Cardiac muscle cell (in vitro differentiated cells and primary cell): ENCODE measurements around the gene KLHL28. TPM values are rescaled to one million over a fixed set of nuclear protein-coding genes. Genes with fewer than 3 reads are reported as not detected.
A peak's percentile ranks its signal among the peaks of the same experiment; 100 is the strongest.

ENCODE experiments used
- DNase-seq, 2 donors: peaks; one replicate each; pipeline versions ENCODE4 v3.0.0 to v3.0.0-alpha.2; 2010 to 2017; ENCODE audit warnings: low read depth in 1 of 2, low spot score in 1 of 2
- H3K27ac ChIP-seq: fragments of 200-600 bp; sonication (generic); 2 replicates; pipeline ENCODE4 v1.5.1; 2016
- H3K27me3 ChIP-seq: fragments of 200-600 bp; sonication (generic); 2 replicates; pipeline ENCODE4 v1.6.0; 2016; ENCODE audit warnings: control low read depth
- H3K36me3 ChIP-seq: fragments of 200-600 bp; sonication (generic); 2 replicates; pipeline ENCODE4 v1.5.1; 2016; ENCODE audit warnings: control low read depth
- H3K4me1 ChIP-seq: fragments of 200-600 bp; sonication (generic); 2 replicates; pipeline ENCODE4 v1.8.1; 2017; ENCODE audit warnings: low read depth, mild to moderate bottlenecking, mixed run types
- H3K4me3 ChIP-seq: fragments of 200-600 bp; sonication (generic); 2 replicates; pipeline ENCODE4 v1.5.1; 2016; ENCODE audit warnings: mild to moderate bottlenecking
- H3K9me3 ChIP-seq: fragments of 200-600 bp; sonication (generic); 2 replicates; pipeline ENCODE4 v1.5.1; 2017; ENCODE audit warnings: low read depth, mild to moderate bottlenecking, control low read depth
- CTCF ChIP-seq: IDR thresholded peaks from 2 replicates; pipeline ENCODE4 v1.5.1; 2012; ENCODE audit warnings: low read depth, mild to moderate bottlenecking, low read length
- polyA plus RNA-seq: library from polyadenylated mRNA; unstranded; fragments of >200 nt; fragmentation: Nextera tagmentation; extraction: Ambion mirVana; gene quantifications from 2 replicates; pipeline ENCODE4 v1.2.1, GENCODE V29; 2016
- total RNA-seq: library from RNA; depleted of rRNA; stranded (reverse); fragments of >200 nt; gene quantifications from 2 replicates; pipeline ENCODE4 v1.2.3, GENCODE V29; 2016

The KLHL28 gene
- total and polyA plus RNA-seq, 2 experiments from 2014 or later: 8.8 to 12.9 TPM

GRCh38 chr14:44989497-44990440 lies 28.0 kb upstream of the KLHL28 start:
- Histone ChIP-seq H3K4me1 (peaks cover 13% of the 10 kb centered on the region), H3K27me3 (no peaks in the 10 kb centered on the region), H3K27ac (peak overlapping the region; percentile 79), H3K9me3 (no peaks in the 10 kb centered on the region), H3K4me3 (no peak overlapping the region), H3K36me3 (no peaks in the 10 kb centered on the region)
- DNase-seq: no peak
- TF ChIP-seq CTCF: no peak

GRCh38 chr14:44988694-44989093 lies 26.9 kb upstream of the KLHL28 start:
- Histone ChIP-seq H3K27ac (peak overlapping the region; percentile 79), H3K4me1 (peaks cover 12% of the 10 kb centered on the region), H3K27me3 (no peaks in the 10 kb centered on the region), H3K4me3 (no peak overlapping the region), H3K9me3 (no peaks in the 10 kb centered on the region), H3K36me3 (no peaks in the 10 kb centered on the region)
- TF ChIP-seq CTCF: no peak
- DNase-seq: peak; percentile 13 to 66

- Histone ChIP-seq H3K9me3 (no peaks in the 10 kb centered on the region), H3K4me3 (no peak overlapping the region), H3K36me3 (no peaks in the 10 kb centered on the region), H3K27me3 (no peaks in the 10 kb centered on the region), H3K27ac (no peak overlapping the region), H3K4me1 (no peaks in the 10 kb centered on the region)
- TF ChIP-seq CTCF: no peak
- DNase-seq: no peak
Measured at GRCh38 chr14:44982594-44982993, 20.8 kb upstream of the KLHL28 start.

- Histone ChIP-seq H3K27ac (no peak overlapping the region), H3K9me3 (no peaks in the 10 kb centered on the region), H3K4me1 (no peaks in the 10 kb centered on the region), H3K36me3 (no peaks in the 10 kb centered on the region), H3K27me3 (no peaks in the 10 kb centered on the region), H3K4me3 (no peak overlapping the region)
- no peak for TF ChIP-seq CTCF
- DNase-seq: no peak
Measured at GRCh38 chr14:44981198-44981597, 19.5 kb upstream of the KLHL28 start.

GRCh38 chr14:44979740-44980356 lies 18.1 kb upstream of the KLHL28 start:
- Histone ChIP-seq H3K4me3 (no peak overlapping the region), H3K27me3 (no peaks in the 10 kb centered on the region), H3K27ac (peak overlapping the region; percentile 0), H3K36me3 (no peaks in the 10 kb centered on the region), H3K4me1 (no peaks in the 10 kb centered on the region), H3K9me3 (no peaks in the 10 kb centered on the region)
- peak in 1 of 2 donors; percentile 33 for DNase-seq
- no peak for TF ChIP-seq CTCF
